ENCODE data around the gene TMEM115. TPM values are rescaled to one million over a fixed set of nuclear protein-coding genes. Genes with fewer than 3 reads are reported as not detected.

The TMEM115 gene
- total and polyA plus RNA-seq, 9 of the 15 experiments (the other 6 are each of a cell fraction or from before 2014, with no cell fraction given): 1.6 to 26.9 (median 14.1) TPM

DNA sequence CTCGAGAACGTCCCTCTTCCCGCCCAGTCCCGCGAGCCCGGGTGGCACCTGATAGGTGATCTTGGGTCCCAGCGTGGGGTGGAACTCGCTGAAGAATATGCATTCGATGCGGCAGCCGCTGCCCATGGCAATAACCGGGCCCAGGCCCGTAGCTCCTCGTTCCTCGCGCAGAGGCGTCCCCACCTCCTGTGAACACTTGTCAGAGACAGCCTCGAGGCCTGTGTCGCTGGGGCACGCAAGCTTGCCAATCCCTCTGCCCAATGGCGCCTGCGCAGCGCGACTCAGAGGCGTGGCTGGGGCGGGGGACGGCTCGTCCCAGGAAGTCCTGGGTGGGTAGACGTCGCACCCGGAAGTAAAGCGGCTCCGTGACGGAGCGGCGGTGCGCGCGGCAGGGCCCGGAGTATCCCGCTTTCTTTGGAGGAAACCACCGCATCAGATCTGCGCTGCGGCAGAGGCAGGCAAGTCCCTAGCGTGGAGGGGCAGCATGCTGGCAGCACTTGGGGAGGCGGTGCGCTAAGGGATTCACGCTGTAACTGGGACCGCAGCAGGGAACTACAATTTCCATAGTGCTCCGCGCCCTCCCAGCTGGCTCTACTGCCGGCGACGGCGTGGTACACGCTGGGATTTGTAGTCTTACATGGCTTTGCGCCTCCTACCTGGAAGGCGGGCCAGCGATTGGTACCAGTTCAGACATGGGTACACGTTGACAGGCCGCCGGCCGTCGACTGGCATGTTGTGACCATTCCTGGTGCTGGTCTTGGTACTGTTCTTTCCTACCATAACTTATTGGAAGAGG is 8.6 kb downstream of the TMEM115 start, which contains the start of the genes CYB561D2 and NPRL2 (continued):
- TF ChIP-seq ZNF639 (CRISPR knock-in tag; conservative IDR thresholded peaks at IDR 0.05 in 1 of 2, IDR thresholded peaks at IDR 0.05 in 1 of 2): 0 out of 4 replicates have a peak, but pooled peaks of 1 of the 2 experiments have one; percentile 56
- TF ChIP-seq ZC3H8 (IDR thresholded peaks at IDR 0.05): no peak
- no peak for TF ChIP-seq HMG20A (CRISPR knock-in tag; conservative IDR thresholded peaks at IDR 0.05)
- TF ChIP-seq, protein P1, sequence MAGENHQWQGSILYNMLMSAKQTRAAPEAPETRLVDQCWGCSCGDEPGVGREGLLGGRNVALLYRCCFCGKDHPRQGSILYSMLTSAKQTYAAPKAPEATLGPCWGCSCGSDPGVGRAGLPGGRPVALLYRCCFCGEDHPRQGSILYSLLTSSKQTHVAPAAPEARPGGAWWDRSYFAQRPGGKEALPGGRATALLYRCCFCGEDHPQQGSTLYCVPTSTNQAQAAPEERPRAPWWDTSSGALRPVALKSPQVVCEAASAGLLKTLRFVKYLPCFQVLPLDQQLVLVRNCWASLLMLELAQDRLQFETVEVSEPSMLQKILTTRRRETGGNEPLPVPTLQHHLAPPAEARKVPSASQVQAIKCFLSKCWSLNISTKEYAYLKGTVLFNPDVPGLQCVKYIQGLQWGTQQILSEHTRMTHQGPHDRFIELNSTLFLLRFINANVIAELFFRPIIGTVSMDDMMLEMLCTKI (IDR thresholded peaks at IDR 0.05; ENCODE audit: partially characterized antibody): no peak
- TF ChIP-seq SMARCB1 (IDR thresholded peaks at IDR 0.05; ENCODE audit: insufficient read length, low read depth): no peak
- TF ChIP-seq FOXK2 (conservative IDR thresholded peaks at IDR 0.05 in 1 of 2, IDR thresholded peaks at IDR 0.05 in 1 of 2; ENCODE audit: low read depth in 2 of 2): peak; percentile 14 to 27; a peak in 1 of 4 replicates
- TF ChIP-seq CBX1 (IDR thresholded peaks at IDR 0.05; ENCODE audit: low read depth): no peak
- TF ChIP-seq HDAC6 (IDR thresholded peaks at IDR 0.05; ENCODE audit: low read depth, low read length): no peak
- no peak for TF ChIP-seq U2AF2 (optimal IDR thresholded peaks at IDR 0.05; ENCODE audit: low read depth, low read length)
- TF ChIP-seq SIRT6 (IDR thresholded peaks at IDR 0.05; ENCODE audit: low read depth, low read length): no peak
- peak in 1 of 2 experiments; percentile 83; a peak in 2 of 4 replicates for TF ChIP-seq HDAC1 (IDR thresholded peaks at IDR 0.05)
- TF ChIP-seq ESRRB (CRISPR knock-in tag; IDR thresholded peaks at IDR 0.05; ENCODE audit: borderline replicate concordance): no peak
- TF ChIP-seq TRIM24 (IDR thresholded peaks at IDR 0.05): no peak
- TF ChIP-seq GTF2E2 (tag; IDR thresholded peaks at IDR 0.05): no peak
- no peak for TF ChIP-seq ZNF551 (CRISPR knock-in tag; IDR thresholded peaks at IDR 0.05)
- TF ChIP-seq, protein P2, sequence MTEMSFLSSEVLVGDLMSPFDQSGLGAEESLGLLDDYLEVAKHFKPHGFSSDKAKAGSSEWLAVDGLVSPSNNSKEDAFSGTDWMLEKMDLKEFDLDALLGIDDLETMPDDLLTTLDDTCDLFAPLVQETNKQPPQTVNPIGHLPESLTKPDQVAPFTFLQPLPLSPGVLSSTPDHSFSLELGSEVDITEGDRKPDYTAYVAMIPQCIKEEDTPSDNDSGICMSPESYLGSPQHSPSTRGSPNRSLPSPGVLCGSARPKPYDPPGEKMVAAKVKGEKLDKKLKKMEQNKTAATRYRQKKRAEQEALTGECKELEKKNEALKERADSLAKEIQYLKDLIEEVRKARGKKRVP (CRISPR knock-in tag; IDR thresholded peaks at IDR 0.05): peak; percentile 59; the same call in 1 of the 2 replicates
- TF ChIP-seq BMI1 (IDR thresholded peaks at IDR 0.05; ENCODE audit: low read length): no peak
- TF ChIP-seq LARP7 (IDR thresholded peaks at IDR 0.05): no peak
- no peak for TF ChIP-seq ZEB2 (IDR thresholded peaks at IDR 0.05)
- TF ChIP-seq DPF2 (IDR thresholded peaks at IDR 0.05): no peak
- TF ChIP-seq FUS (optimal IDR thresholded peaks at IDR 0.05; ENCODE audit: low read depth, low read length): no peak
- TF ChIP-seq, protein P3, sequence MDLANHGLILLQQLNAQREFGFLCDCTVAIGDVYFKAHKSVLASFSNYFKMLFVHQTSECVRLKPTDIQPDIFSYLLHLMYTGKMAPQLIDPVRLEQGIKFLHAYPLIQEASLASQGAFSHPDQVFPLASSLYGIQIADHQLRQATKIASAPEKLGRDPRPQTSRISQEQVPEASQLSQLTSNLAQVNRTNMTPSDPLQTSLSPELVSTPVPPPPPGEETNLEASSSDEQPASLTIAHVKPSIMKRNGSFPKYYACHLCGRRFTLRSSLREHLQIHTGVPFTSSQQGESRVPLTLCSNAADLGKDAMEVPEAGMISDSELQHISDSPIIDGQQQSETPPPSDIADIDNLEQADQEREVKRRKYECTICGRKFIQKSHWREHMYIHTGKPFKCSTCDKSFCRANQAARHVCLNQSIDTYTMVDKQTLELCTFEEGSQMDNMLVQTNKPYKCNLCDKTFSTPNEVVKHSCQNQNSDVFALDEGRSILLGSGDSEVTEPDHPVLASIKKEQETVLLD (IDR thresholded peaks at IDR 0.05): peak; percentile 67; the same call in 1 of the 2 replicates
- TF ChIP-seq DACH1 (IDR thresholded peaks at IDR 0.05; ENCODE audit: partially characterized antibody): no peak
